HepG2 (cell line): Measurements from ENCODE around the gene NR2C1.

ENCODE experiments used
- CCDC6 ChIP-seq: sonication (generic); formaldehyde crosslinking; IDR thresholded peaks from 2 replicates; pipeline ENCODE4 v1.8.1; 2022; ENCODE audit warnings: mild to moderate bottlenecking, missing genetic modification reagents, moderate library complexity
- CEBPB ChIP-seq: IDR thresholded peaks from 2 replicates; pipeline ENCODE4 v1.6.1; 2011; ENCODE audit warnings: low read depth, low read length, improper control_type of control experiment, borderline replicate concordance
- GABPA ChIP-seq, 2 experiments: IDR thresholded peaks; 2 replicates each; pipeline ENCODE4 v1.6.1; 2011 to 2016; ENCODE audit warnings: low read depth in 2 of 2, low read length in 1 of 2, missing biosample characterization in 1 of 2, missing genetic modification characterization in 1 of 2
- NFYB ChIP-seq: sonication (generic); formaldehyde crosslinking; IDR thresholded peaks from 2 replicates; pipeline ENCODE4 v1.4.0; 2020; ENCODE audit warnings: missing genetic modification reagents
- POLR2A ChIP-seq, 2 experiments: IDR thresholded peaks; 2 replicates each; pipeline ENCODE4 v1.6.1; 2011; ENCODE audit warnings: low read depth in 2 of 2, low read length in 2 of 2, mild to moderate bottlenecking in 1 of 2, moderate library complexity in 1 of 2; ENCODE audit not compliant: insufficient read depth in 1 of 2
- POLR2AphosphoS5 ChIP-seq: IDR thresholded peaks from 2 replicates; pipeline ENCODE4 v1.6.1; 2012; ENCODE audit warnings: low read depth, low read length
- SMAD9 ChIP-seq: sonication (generic); formaldehyde crosslinking; IDR thresholded peaks from 2 replicates; pipeline ENCODE4 v1.5.1; 2020; ENCODE audit warnings: mild to moderate bottlenecking, missing genetic modification reagents
- SYNCRIP ChIP-seq: fragments of 200-400 bp; formaldehyde crosslinking; IDR thresholded peaks from 2 replicates; pipeline ENCODE4 v1.6.1; 2018; ENCODE audit warnings: mild to moderate bottlenecking, low read depth, low read length; ENCODE audit not compliant: insufficient read depth
- TAF1 ChIP-seq: sonication (generic); formaldehyde crosslinking; IDR thresholded peaks from 2 replicates; pipeline ENCODE4 v1.4.0; 2020; ENCODE audit warnings: missing genetic modification reagents
- ZNF780A ChIP-seq: sonication (generic); formaldehyde crosslinking; IDR thresholded peaks from 2 replicates; pipeline ENCODE4 v1.8.0; 2022; ENCODE audit warnings: mild to moderate bottlenecking, missing genetic modification reagents, moderate library complexity
- ZSCAN31 ChIP-seq: sonication (generic); formaldehyde crosslinking; IDR thresholded peaks from 2 replicates; pipeline ENCODE4 v1.5.0; 2020; ENCODE audit warnings: low read depth, mild to moderate bottlenecking, missing genetic modification reagents
- TF ChIP-seq, protein P1 (sequence below): sonication (generic); formaldehyde crosslinking; IDR thresholded peaks from 2 replicates; pipeline ENCODE4 v1.5.1; 2020; ENCODE audit warnings: missing genetic modification reagents, mild to moderate bottlenecking, borderline replicate concordance
- TF ChIP-seq, protein P2 (sequence below): sonication (generic); formaldehyde crosslinking; IDR thresholded peaks from 2 replicates; pipeline ENCODE4 v1.5.0; 2020; ENCODE audit warnings: mild to moderate bottlenecking, missing genetic modification reagents, moderate library complexity
- TF ChIP-seq, protein P3 (sequence below): fragments of 450-650 bp; IDR thresholded peaks from 2 replicates; pipeline ENCODE4 v1.6.1; 2017; ENCODE audit warnings: mild to moderate bottlenecking

- TF ChIP-seq, protein P1, sequence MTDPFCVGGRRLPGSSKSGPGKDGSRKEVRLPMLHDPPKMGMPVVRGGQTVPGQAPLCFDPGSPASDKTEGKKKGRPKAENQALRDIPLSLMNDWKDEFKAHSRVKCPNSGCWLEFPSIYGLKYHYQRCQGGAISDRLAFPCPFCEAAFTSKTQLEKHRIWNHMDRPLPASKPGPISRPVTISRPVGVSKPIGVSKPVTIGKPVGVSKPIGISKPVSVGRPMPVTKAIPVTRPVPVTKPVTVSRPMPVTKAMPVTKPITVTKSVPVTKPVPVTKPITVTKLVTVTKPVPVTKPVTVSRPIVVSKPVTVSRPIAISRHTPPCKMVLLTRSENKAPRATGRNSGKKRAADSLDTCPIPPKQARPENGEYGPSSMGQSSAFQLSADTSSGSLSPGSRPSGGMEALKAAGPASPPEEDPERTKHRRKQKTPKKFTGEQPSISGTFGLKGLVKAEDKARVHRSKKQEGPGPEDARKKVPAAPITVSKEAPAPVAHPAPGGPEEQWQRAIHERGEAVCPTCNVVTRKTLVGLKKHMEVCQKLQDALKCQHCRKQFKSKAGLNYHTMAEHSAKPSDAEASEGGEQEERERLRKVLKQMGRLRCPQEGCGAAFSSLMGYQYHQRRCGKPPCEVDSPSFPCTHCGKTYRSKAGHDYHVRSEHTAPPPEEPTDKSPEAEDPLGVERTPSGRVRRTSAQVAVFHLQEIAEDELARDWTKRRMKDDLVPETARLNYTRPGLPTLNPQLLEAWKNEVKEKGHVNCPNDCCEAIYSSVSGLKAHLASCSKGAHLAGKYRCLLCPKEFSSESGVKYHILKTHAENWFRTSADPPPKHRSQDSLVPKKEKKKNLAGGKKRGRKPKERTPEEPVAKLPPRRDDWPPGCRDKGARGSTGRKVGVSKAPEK (CRISPR knock-in tag): no peak
- TF ChIP-seq NFYB (no peak), ZSCAN31 (CRISPR knock-in tag) (no peak), SYNCRIP (no peak), TAF1 (CRISPR knock-in tag) (no peak), CCDC6 (no peak), GABPA (IDR thresholded peaks at IDR 0.05; ENCODE audit: low read depth, low read length) (no peak), GABPA (CRISPR knock-in tag; IDR thresholded peaks at IDR 0.05; ENCODE audit: low read depth) (no peak), POLR2AphosphoS5 (no peak), ZNF780A (no peak), CEBPB (no peak), SMAD9 (CRISPR knock-in tag) (no peak), POLR2A (IDR thresholded peaks at IDR 0.05; ENCODE audit: insufficient read depth in 1 of 2, low read depth in 2 of 2, low read length in 2 of 2) (no peak)
- TF ChIP-seq, protein P2, sequence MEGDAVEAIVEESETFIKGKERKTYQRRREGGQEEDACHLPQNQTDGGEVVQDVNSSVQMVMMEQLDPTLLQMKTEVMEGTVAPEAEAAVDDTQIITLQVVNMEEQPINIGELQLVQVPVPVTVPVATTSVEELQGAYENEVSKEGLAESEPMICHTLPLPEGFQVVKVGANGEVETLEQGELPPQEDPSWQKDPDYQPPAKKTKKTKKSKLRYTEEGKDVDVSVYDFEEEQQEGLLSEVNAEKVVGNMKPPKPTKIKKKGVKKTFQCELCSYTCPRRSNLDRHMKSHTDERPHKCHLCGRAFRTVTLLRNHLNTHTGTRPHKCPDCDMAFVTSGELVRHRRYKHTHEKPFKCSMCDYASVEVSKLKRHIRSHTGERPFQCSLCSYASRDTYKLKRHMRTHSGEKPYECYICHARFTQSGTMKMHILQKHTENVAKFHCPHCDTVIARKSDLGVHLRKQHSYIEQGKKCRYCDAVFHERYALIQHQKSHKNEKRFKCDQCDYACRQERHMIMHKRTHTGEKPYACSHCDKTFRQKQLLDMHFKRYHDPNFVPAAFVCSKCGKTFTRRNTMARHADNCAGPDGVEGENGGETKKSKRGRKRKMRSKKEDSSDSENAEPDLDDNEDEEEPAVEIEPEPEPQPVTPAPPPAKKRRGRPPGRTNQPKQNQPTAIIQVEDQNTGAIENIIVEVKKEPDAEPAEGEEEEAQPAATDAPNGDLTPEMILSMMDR (CRISPR knock-in tag): peak; percentile 77
- TF ChIP-seq, protein P3, sequence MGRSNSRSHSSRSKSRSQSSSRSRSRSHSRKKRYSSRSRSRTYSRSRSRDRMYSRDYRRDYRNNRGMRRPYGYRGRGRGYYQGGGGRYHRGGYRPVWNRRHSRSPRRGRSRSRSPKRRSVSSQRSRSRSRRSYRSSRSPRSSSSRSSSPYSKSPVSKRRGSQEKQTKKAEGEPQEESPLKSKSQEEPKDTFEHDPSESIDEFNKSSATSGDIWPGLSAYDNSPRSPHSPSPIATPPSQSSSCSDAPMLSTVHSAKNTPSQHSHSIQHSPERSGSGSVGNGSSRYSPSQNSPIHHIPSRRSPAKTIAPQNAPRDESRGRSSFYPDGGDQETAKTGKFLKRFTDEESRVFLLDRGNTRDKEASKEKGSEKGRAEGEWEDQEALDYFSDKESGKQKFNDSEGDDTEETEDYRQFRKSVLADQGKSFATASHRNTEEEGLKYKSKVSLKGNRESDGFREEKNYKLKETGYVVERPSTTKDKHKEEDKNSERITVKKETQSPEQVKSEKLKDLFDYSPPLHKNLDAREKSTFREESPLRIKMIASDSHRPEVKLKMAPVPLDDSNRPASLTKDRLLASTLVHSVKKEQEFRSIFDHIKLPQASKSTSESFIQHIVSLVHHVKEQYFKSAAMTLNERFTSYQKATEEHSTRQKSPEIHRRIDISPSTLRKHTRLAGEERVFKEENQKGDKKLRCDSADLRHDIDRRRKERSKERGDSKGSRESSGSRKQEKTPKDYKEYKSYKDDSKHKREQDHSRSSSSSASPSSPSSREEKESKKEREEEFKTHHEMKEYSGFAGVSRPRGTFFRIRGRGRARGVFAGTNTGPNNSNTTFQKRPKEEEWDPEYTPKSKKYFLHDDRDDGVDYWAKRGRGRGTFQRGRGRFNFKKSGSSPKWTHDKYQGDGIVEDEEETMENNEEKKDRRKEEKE: no peak
Observed at GRCh38 chr12:95117178-95117599, 43.8 kb upstream of the NR2C1 start.
